Activated T-helper 9 cell treated with anti-CD3 and anti-CD28 coated beads, Interleukin-2, amount 50 U/mL, for 16 hours (primary cell): ENCODE measurements around the gene PIP5K1C.

Experiments used
- DNase-seq: peaks from one replicate; pipeline ENCODE4 v3.0.0-alpha.2; 2020; ENCODE audit warnings: low read depth

The PIP5K1C gene

GRCh38 chr19:3625996-3626472, 74.2 kb downstream of the PIP5K1C start:
- no peak for DNase-seq

GRCh38 chr19:3623716-3624115, 76.6 kb downstream of the PIP5K1C start:
- DNase-seq: no peak

GRCh38 chr19:3622224-3622623, 78.0 kb downstream of the PIP5K1C start:
- no peak for DNase-seq

GRCh38 chr19:3621689-3622088, 78.6 kb downstream of the PIP5K1C start:
- no peak for DNase-seq

- DNase-seq: no peak
These were observed 79.3 kb downstream of the PIP5K1C start for GRCh38 chr19:3620817-3621547.

GRCh38 chr19:3620145-3620816, 80.0 kb downstream of the PIP5K1C start:
- no peak for DNase-seq

GRCh38 chr19:3619631-3620012, 80.6 kb downstream of the PIP5K1C start:
- DNase-seq: no peak

- no peak for DNase-seq
These were observed 81.2 kb downstream of the PIP5K1C start for GRCh38 chr19:3618811-3619630.

GRCh38 chr19:3618144-3618810, 82.0 kb downstream of the PIP5K1C start:
- DNase-seq: peak; percentile 23

- no peak for DNase-seq
These were observed 82.8 kb downstream of the PIP5K1C start for GRCh38 chr19:3617463-3617862.

- DNase-seq: no peak
These were observed 84.6 kb downstream of the PIP5K1C start for GRCh38 chr19:3615524-3616135.

GRCh38 chr19:3614858-3615505, 85.3 kb downstream of the PIP5K1C start:
- DNase-seq: no peak

- no peak for DNase-seq
These were observed 86.2 kb downstream of the PIP5K1C start for GRCh38 chr19:3613818-3614661.

- no peak for DNase-seq
These were observed 87.1 kb downstream of the PIP5K1C start for GRCh38 chr19:3612901-3613741.

GRCh38 chr19:3612330-3612729, 87.9 kb downstream of the PIP5K1C start:
- no peak for DNase-seq

GRCh38 chr19:3611841-3612240, 88.4 kb downstream of the PIP5K1C start:
- no peak for DNase-seq

GRCh38 chr19:3610745-3611717, 89.2 kb downstream of the PIP5K1C start:
- no peak for DNase-seq
